Endothelial cell (in vitro differentiated cells): Measurements from ENCODE around the gene GRM7. TPM values are rescaled to one million over a fixed set of nuclear protein-coding genes. Genes with fewer than 3 reads are reported as not detected.

ENCODE experiments used
- DNase-seq: peaks from one replicate; pipeline ENCODE4 v3.0.0; 2021; ENCODE audit warnings: low spot score
- H3K27ac Mint-ChIP-seq: one replicate; pipeline ENCODE4 v1.8.0; 2021; ENCODE audit warnings: mixed read lengths, inconsistent platforms; ENCODE audit not compliant: unreplicated experiment
- H3K27me3 Mint-ChIP-seq: one replicate; pipeline ENCODE4 v1.8.0; 2021; ENCODE audit warnings: mild to moderate bottlenecking, moderate library complexity, mixed read lengths, inconsistent platforms; ENCODE audit not compliant: unreplicated experiment
- H3K36me3 Mint-ChIP-seq: one replicate; pipeline ENCODE4 v1.8.0; 2021; ENCODE audit warnings: mild to moderate bottlenecking, low read depth, mixed read lengths, inconsistent platforms; ENCODE audit not compliant: unreplicated experiment
- H3K4me1 Mint-ChIP-seq: one replicate; pipeline ENCODE4 v1.8.0; 2021; ENCODE audit warnings: mild to moderate bottlenecking, mixed read lengths, inconsistent platforms; ENCODE audit not compliant: unreplicated experiment
- H3K4me3 Mint-ChIP-seq: one replicate; pipeline ENCODE4 v1.8.0; 2021; ENCODE audit warnings: mild to moderate bottlenecking, mixed read lengths, inconsistent platforms; ENCODE audit not compliant: unreplicated experiment
- H3K9me3 Mint-ChIP-seq: one replicate; pipeline ENCODE4 v1.8.0; 2021; ENCODE audit warnings: mixed read lengths, inconsistent platforms; ENCODE audit not compliant: unreplicated experiment
- CTCF ChIP-seq: fragments of 200-600 bp; sonication (generic); IDR thresholded peaks from one replicate; pipeline ENCODE4 v1.5.0; 2021; ENCODE audit warnings: antibody characterized with exemption; ENCODE audit not compliant: unreplicated experiment
- total RNA-seq: library from RNA; stranded (reverse); fragmentation: NEBNext Ultra II Directional; extraction: Animal tissue kit (Norgen Biotek cat#: 25700); gene quantifications from one replicate; pipeline ENCODE4 v1.2.1, GENCODE V29; 2021; ENCODE audit not compliant: unreplicated experiment

GRM7 gene
- total RNA-seq, 1 donor from 2014 or later = 0.18 TPM

- H3K4me1 Mint-ChIP-seq = no peaks in the 10 kb centered on the region
Measured at GRCh38 chr3:7568526-7569184, 707.7 kb downstream of the GRM7 start.

GRCh38 chr3:7573330-7573729 lies 712.4 kb downstream of the GRM7 start:
- H3K27ac Mint-ChIP-seq = no peak overlapping the region
- H3K36me3 Mint-ChIP-seq = no peaks in the 10 kb centered on the region
- H3K9me3 Mint-ChIP-seq = peaks cover 10% of the 10 kb centered on the region
- no peak for DNase-seq
- H3K27me3 Mint-ChIP-seq = no peaks in the 10 kb centered on the region
- no peaks in the 10 kb centered on the region for H3K4me1 Mint-ChIP-seq
- no peak overlapping the region for H3K4me3 Mint-ChIP-seq
- no peak for TF ChIP-seq CTCF

More at GRCh38 chr3:7568526-7569184, 707.7 kb downstream of the GRM7 start:
- Mint-ChIP-seq H3K36me3 (no peaks in the 10 kb centered on the region), H3K9me3 (peaks cover 10% of the 10 kb centered on the region), H3K4me3 (no peak overlapping the region), H3K27me3 (no peaks in the 10 kb centered on the region), H3K27ac (no peak overlapping the region)
- no peak for TF ChIP-seq CTCF
- no peak for DNase-seq

GRCh38 chr3:7574435-7574834 lies 713.5 kb downstream of the GRM7 start:
- no peak for DNase-seq
- no peak overlapping the region for H3K27ac Mint-ChIP-seq
- no peak for TF ChIP-seq CTCF

GRCh38 chr3:7576071-7576470 lies 715.2 kb downstream of the GRM7 start:
- H3K27me3 Mint-ChIP-seq = no peaks in the 10 kb centered on the region
- H3K9me3 Mint-ChIP-seq = peaks cover 5% of the 10 kb centered on the region
- H3K4me1 Mint-ChIP-seq = no peaks in the 10 kb centered on the region
- no peak overlapping the region for H3K27ac Mint-ChIP-seq
- no peak for DNase-seq
- no peak for TF ChIP-seq CTCF
- H3K36me3 Mint-ChIP-seq = no peaks in the 10 kb centered on the region
- no peak overlapping the region for H3K4me3 Mint-ChIP-seq

More at GRCh38 chr3:7574435-7574834, 713.5 kb downstream of the GRM7 start:
- no peaks in the 10 kb centered on the region for H3K27me3 Mint-ChIP-seq
- H3K36me3 Mint-ChIP-seq = no peaks in the 10 kb centered on the region
- no peaks in the 10 kb centered on the region for H3K4me1 Mint-ChIP-seq
- peaks cover 10% of the 10 kb centered on the region for H3K9me3 Mint-ChIP-seq
- no peak overlapping the region for H3K4me3 Mint-ChIP-seq

- Mint-ChIP-seq H3K4me1 (no peaks in the 10 kb centered on the region), H3K27me3 (no peaks in the 10 kb centered on the region), H3K36me3 (no peaks in the 10 kb centered on the region), H3K27ac (no peak overlapping the region), H3K9me3 (peaks cover 1% of the 10 kb centered on the region), H3K4me3 (no peak overlapping the region)
- DNase-seq = no peak
- no peak for TF ChIP-seq CTCF
Measured at GRCh38 chr3:7576506-7576905, 715.6 kb downstream of the GRM7 start.
